Measurements from ENCODE around the gene NCKAP5.

Gene NCKAP5

GRCh38 chr2:133063775-133064174 is 504.5 kb downstream of the NCKAP5 start:
- no peak overlapping the region for H3K9ac ChIP-seq (ENCODE audit: low read length)
- no peaks in the 10 kb centered on the region for H4K20me1 ChIP-seq (ENCODE audit: insufficient read depth, low read length)
- TF ChIP-seq, protein P1, sequence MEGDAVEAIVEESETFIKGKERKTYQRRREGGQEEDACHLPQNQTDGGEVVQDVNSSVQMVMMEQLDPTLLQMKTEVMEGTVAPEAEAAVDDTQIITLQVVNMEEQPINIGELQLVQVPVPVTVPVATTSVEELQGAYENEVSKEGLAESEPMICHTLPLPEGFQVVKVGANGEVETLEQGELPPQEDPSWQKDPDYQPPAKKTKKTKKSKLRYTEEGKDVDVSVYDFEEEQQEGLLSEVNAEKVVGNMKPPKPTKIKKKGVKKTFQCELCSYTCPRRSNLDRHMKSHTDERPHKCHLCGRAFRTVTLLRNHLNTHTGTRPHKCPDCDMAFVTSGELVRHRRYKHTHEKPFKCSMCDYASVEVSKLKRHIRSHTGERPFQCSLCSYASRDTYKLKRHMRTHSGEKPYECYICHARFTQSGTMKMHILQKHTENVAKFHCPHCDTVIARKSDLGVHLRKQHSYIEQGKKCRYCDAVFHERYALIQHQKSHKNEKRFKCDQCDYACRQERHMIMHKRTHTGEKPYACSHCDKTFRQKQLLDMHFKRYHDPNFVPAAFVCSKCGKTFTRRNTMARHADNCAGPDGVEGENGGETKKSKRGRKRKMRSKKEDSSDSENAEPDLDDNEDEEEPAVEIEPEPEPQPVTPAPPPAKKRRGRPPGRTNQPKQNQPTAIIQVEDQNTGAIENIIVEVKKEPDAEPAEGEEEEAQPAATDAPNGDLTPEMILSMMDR (IDR thresholded peaks at IDR 0.05; ENCODE audit: low read length), result no peak
- TF ChIP-seq EZH2 (IDR thresholded peaks at IDR 0.05; ENCODE audit: borderline replicate concordance, low read length), result no peak
- no peaks in the 10 kb centered on the region for H3K9me3 ChIP-seq (ENCODE audit: low read length)
- no peak overlapping the region for H3K4me3 ChIP-seq (ENCODE audit: low read depth, low read length, poor library complexity, severe bottlenecking)
- no peaks in the 10 kb centered on the region for H3F3A ChIP-seq (ENCODE audit: insufficient read depth, low read length)
- H3K9me2 ChIP-seq (ENCODE audit: low read depth, low read length), result no peaks in the 10 kb centered on the region
- H3K4me2 ChIP-seq (ENCODE audit: low read length), result no peak overlapping the region
- no peak overlapping the region for H3K27ac ChIP-seq (ENCODE audit: low read depth, low read length, poor library complexity, severe bottlenecking)
- H3K36me3 ChIP-seq (ENCODE audit: insufficient read depth, low read length), result no peaks in the 10 kb centered on the region
- no peak overlapping the region for H2AFZ ChIP-seq (ENCODE audit: low read length)
- H3K79me2 ChIP-seq (ENCODE audit: insufficient read depth, low read length), result no peaks in the 10 kb centered on the region
- H3K4me1 ChIP-seq (ENCODE audit: insufficient read depth, low read length, severe bottlenecking), result no peaks in the 10 kb centered on the region
- H3K27me3 ChIP-seq (ENCODE audit: insufficient read depth, low read length), result no peaks in the 10 kb centered on the region

GRCh38 chr2:133062931-133063665 is 505.2 kb downstream of the NCKAP5 start:
- no peak overlapping the region for H3K4me3 ChIP-seq (ENCODE audit: low read depth, low read length, poor library complexity, severe bottlenecking)
- H3F3A ChIP-seq (ENCODE audit: insufficient read depth, low read length), result no peaks in the 10 kb centered on the region
- H3K27ac ChIP-seq (ENCODE audit: low read depth, low read length, poor library complexity, severe bottlenecking), result no peak overlapping the region
- no peaks in the 10 kb centered on the region for H3K36me3 ChIP-seq (ENCODE audit: insufficient read depth, low read length)
- H3K9me2 ChIP-seq (ENCODE audit: low read depth, low read length), result no peaks in the 10 kb centered on the region
- no peaks in the 10 kb centered on the region for H3K79me2 ChIP-seq (ENCODE audit: insufficient read depth, low read length)
- H3K4me2 ChIP-seq (ENCODE audit: low read length), result no peak overlapping the region
- H3K9me3 ChIP-seq (ENCODE audit: low read length), result no peaks in the 10 kb centered on the region
- no peak for TF ChIP-seq EZH2 (IDR thresholded peaks at IDR 0.05; ENCODE audit: borderline replicate concordance, low read length)
- TF ChIP-seq, protein P1 (IDR thresholded peaks at IDR 0.05; ENCODE audit: low read length), result no peak
- H2AFZ ChIP-seq (ENCODE audit: low read length), result no peak overlapping the region
- H4K20me1 ChIP-seq (ENCODE audit: insufficient read depth, low read length), result no peaks in the 10 kb centered on the region
- no peaks in the 10 kb centered on the region for H3K27me3 ChIP-seq (ENCODE audit: insufficient read depth, low read length)
- no peaks in the 10 kb centered on the region for H3K4me1 ChIP-seq (ENCODE audit: insufficient read depth, low read length, severe bottlenecking)
- H3K9ac ChIP-seq (ENCODE audit: low read length), result no peak overlapping the region

GRCh38 chr2:133061874-133062593 is 506.2 kb downstream of the NCKAP5 start:
- Histone ChIP-seq H3K4me2 (ENCODE audit: low read length) (no peak overlapping the region), H3K79me2 (ENCODE audit: insufficient read depth, low read length) (no peaks in the 10 kb centered on the region), H3K27ac (ENCODE audit: low read depth, low read length, poor library complexity, severe bottlenecking) (no peak overlapping the region), H3K36me3 (ENCODE audit: insufficient read depth, low read length) (no peaks in the 10 kb centered on the region), H3K4me3 (ENCODE audit: low read depth, low read length, poor library complexity, severe bottlenecking) (no peak overlapping the region), H3K9ac (ENCODE audit: low read length) (no peak overlapping the region), H4K20me1 (ENCODE audit: insufficient read depth, low read length) (no peaks in the 10 kb centered on the region), H2AFZ (ENCODE audit: low read length) (no peak overlapping the region), H3F3A (ENCODE audit: insufficient read depth, low read length) (no peaks in the 10 kb centered on the region), H3K9me2 (ENCODE audit: low read depth, low read length) (no peaks in the 10 kb centered on the region), H3K4me1 (ENCODE audit: insufficient read depth, low read length, severe bottlenecking) (no peaks in the 10 kb centered on the region), H3K27me3 (ENCODE audit: insufficient read depth, low read length) (no peaks in the 10 kb centered on the region), H3K9me3 (ENCODE audit: low read length) (no peaks in the 10 kb centered on the region)
- TF ChIP-seq, protein P1 (IDR thresholded peaks at IDR 0.05; ENCODE audit: low read length), result no peak
- TF ChIP-seq EZH2 (IDR thresholded peaks at IDR 0.05; ENCODE audit: borderline replicate concordance, low read length), result no peak
